IMR-90 (cell line): ENCODE results near the gene ZNF236.

Experiments
- CEBPB ChIP-seq: IDR thresholded peaks from 2 replicates; pipeline ENCODE4 v1.6.1; 2012; ENCODE audit warnings: low read depth, low read length, improper control_type of control experiment
- CTCF ChIP-seq: conservative IDR thresholded peaks from 2 replicates; pipeline ENCODE4 v1.5.1; 2012; ENCODE audit warnings: mild to moderate bottlenecking, low read depth, low read length, improper control_type of control experiment
- MAFK ChIP-seq: IDR thresholded peaks from 2 replicates; pipeline ENCODE4 v1.6.1; 2012; ENCODE audit warnings: low read depth, low read length, improper control_type of control experiment
- POLR2A ChIP-seq: IDR thresholded peaks from 2 replicates; pipeline ENCODE4 v1.6.1; 2012; ENCODE audit warnings: mild to moderate bottlenecking, low read depth, low read length
- RAD21 ChIP-seq: IDR thresholded peaks from 2 replicates; pipeline ENCODE4 v1.6.1; 2012; ENCODE audit warnings: low read length, improper control_type of control experiment

DNA sequence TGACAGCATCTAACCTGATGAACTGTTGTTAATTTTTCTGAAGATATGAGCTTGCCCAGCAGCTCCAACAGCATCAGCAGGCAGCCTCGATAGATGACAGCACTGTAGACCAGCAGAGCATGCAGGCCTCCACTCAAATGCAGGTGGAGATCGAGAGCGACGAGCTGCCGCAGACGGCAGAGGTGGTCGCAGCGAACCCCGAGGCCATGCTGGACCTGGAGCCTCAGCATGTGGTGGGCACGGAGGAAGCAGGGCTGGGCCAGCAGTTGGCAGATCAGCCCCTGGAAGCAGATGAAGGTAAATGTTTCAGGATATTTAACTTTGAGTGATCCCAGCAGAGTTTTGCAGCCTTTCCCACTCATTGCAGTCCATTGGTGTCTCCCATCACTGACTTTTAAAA lies 85.9 kb downstream of the ZNF236 start:
- no peak for TF ChIP-seq CTCF
- no peak for TF ChIP-seq POLR2A
- TF ChIP-seq RAD21: no peak
- TF ChIP-seq CEBPB: no peak
- TF ChIP-seq MAFK: no peak
